Measurements from ENCODE around the gene TCEAL3. TPM values are rescaled to one million over a fixed set of nuclear protein-coding genes. Genes with fewer than 3 reads are reported as not detected.

TCEAL3 gene, protein sequence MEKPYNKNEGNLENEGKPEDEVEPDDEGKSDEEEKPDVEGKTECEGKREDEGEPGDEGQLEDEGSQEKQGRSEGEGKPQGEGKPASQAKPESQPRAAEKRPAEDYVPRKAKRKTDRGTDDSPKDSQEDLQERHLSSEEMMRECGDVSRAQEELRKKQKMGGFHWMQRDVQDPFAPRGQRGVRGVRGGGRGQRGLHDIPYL
- total RNA-seq: 8.3 and 8.5 TPM in 2 replicates

DNA sequence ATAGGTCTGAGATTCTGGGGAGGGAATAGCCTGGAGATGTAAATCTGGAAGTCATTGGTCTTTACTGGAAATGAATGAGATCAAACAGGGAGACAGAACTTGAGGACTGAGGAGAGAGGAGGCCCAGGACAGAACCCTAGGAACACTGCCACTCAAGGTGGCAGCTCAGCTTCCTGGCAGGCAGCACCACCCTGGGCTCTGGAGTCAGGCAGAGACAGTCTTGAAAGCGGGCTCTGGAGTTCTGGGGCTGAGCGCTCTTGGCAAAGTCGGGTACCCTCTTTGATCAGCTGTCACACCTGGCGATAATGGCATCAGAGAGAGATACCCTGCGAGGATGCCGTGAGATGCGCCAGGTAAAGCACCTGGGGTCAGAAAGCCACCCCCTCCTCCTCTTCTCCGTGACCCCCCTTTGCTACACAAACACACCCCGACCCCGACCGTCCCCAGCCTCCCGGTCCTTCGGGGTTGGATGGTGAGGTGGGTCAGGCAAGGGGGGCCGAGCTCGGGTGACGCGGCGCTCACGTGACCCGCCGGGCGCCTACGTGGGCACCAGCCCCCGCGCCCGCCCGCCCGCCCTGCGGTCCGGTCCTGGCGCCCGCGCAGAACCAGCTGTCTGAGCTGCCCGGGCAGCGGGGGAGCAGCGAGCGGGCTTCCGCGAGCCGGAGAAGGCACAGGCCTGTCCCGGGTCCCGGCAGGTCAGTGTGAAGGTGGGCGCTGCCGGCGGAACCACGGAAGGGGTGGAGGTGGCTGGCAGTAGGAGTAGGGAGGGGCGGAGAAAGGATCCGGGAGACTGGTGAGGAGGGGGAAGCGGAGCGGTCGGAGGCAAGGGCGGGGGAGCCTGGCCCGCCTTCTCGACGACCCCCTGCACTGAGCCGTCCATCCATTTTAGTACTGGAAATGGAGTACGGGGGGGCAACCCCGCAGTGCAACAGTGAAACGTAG is at the start of gene TCEAL3:
TCEAL3 (plus strand) TSS at position 600 of the 942 bp plus-strand sequence. CDS start 1,102 bp downstream, outside the sequence.

GRCh38 chrX:103585411-103586313 is 22.1 kb upstream of the TCEAL3 start, which contains the start of gene TCEAL4:
TCEAL4 (plus strand) TSS chrX:103585515; CDS start chrX:103586676, 1,161 bp downstream.

GRCh38 chrX:103628386-103629317 is 20.9 kb downstream of the TCEAL3 start, which contains the start of gene TCEAL1:
TCEAL1 (plus strand) TSS chrX:103628975; CDS start chrX:103629917, 942 bp downstream.

Other genes with a start within 250 kb of the TCEAL3 start
- gene BEX3, start 231.4 kb upstream of the TCEAL3 start, total RNA-seq: 177 and 284 TPM in 2 replicates
- 0.13 TPM in 1 of 2 replicates, not detected in the other for gene RAB40A, start 88.5 kb upstream of the TCEAL3 start, total RNA-seq
- 32.7 and 41.2 TPM in 2 replicates for gene TCEAL4, start 22.4 kb upstream of the TCEAL3 start, total RNA-seq
- gene TCEAL1, start 21.0 kb downstream of the TCEAL3 start, total RNA-seq: 15.1 and 16.0 TPM in 2 replicates
- gene MORF4L2, start 78.7 kb downstream of the TCEAL3 start, total RNA-seq: 289 and 375 TPM in 2 replicates
- not detected in 2 replicates for gene TMEM31, start 102.9 kb downstream of the TCEAL3 start, total RNA-seq
- 0.25 TPM in 1 of 2 replicates, not detected in the other for gene PLP1, start 168.9 kb downstream of the TCEAL3 start, total RNA-seq
- gene RAB9B, start 224.3 kb downstream of the TCEAL3 start, total RNA-seq: 0.32 and 1.1 TPM in 2 replicates

All from bladder microvascular endothelial cell (primary cell).